ENCODE data around the gene DPPA5.
A peak's percentile ranks its signal among the peaks of the same experiment; 100 is the strongest.
"Not testable (repeated sequence)": the region's sequence is repeated elsewhere in the genome, so short reads cannot be mapped to it uniquely, and the experiment has no call there.

DPPA5 gene

GRCh38 chr6:73353636-73354593, at the start of gene DPPA5:
DPPA5 (minus strand) TSS chr6:73354276; CDS start chr6:73354225, 51 bp downstream.
- DNase-seq, result no peak

- DNase-seq, result no peak
Observed at GRCh38 chr6:73400656-73401055, 46.6 kb upstream of the DPPA5 start.

GRCh38 chr6:73395875-73396274, 41.8 kb upstream of the DPPA5 start:
- no peak for DNase-seq

- DNase-seq, result no peak
Observed at GRCh38 chr6:73394577-73395354, 40.7 kb upstream of the DPPA5 start, which contains the start of gene DDX43. DDX43 (plus strand) TSS chr6:73394828; CDS start chr6:73394906, 78 bp downstream.

GRCh38 chr6:73393278-73393677, 39.2 kb upstream of the DPPA5 start:
- no peak for DNase-seq

- not testable (repeated sequence) for DNase-seq
Observed at GRCh38 chr6:73392188-73392587, 38.1 kb upstream of the DPPA5 start.

GRCh38 chr6:73391675-73392074, 37.6 kb upstream of the DPPA5 start:
- no peak for DNase-seq

- DNase-seq, result no peak
Observed at GRCh38 chr6:73389854-73390253, 35.8 kb upstream of the DPPA5 start.

- DNase-seq, result no peak
Observed at GRCh38 chr6:73388800-73389512, 34.9 kb upstream of the DPPA5 start.

- DNase-seq, result no peak
Observed at GRCh38 chr6:73388433-73388799, 34.3 kb upstream of the DPPA5 start.

- DNase-seq, result no peak
Observed at GRCh38 chr6:73382462-73383113, 28.5 kb upstream of the DPPA5 start.

- not testable (repeated sequence) for DNase-seq
Observed at GRCh38 chr6:73381531-73381930, 27.5 kb upstream of the DPPA5 start.

GRCh38 chr6:73377225-73377624, 23.1 kb upstream of the DPPA5 start:
- no peak for DNase-seq

GRCh38 chr6:73375216-73375615, 21.1 kb upstream of the DPPA5 start:
- no peak for DNase-seq

GRCh38 chr6:73372516-73372915, 18.4 kb upstream of the DPPA5 start:
- DNase-seq, result peak; percentile 83

GRCh38 chr6:73371984-73372383, 17.9 kb upstream of the DPPA5 start:
- DNase-seq, result no peak

- no peak for DNase-seq
Observed at GRCh38 chr6:73369563-73369962, 15.5 kb upstream of the DPPA5 start, which contains the start of gene OOEP. OOEP (minus strand) TSS chr6:73369897; CDS start chr6:73369792, 105 bp downstream.

GRCh38 chr6:73369157-73369556, 15.1 kb upstream of the DPPA5 start:
- no peak for DNase-seq

GRCh38 chr6:73368675-73369074, 14.6 kb upstream of the DPPA5 start:
- no peak for DNase-seq

GRCh38 chr6:73367761-73368355, 13.8 kb upstream of the DPPA5 start:
- DNase-seq, result no peak

- no peak for DNase-seq
Observed at GRCh38 chr6:73364549-73364948, 10.5 kb upstream of the DPPA5 start.

GRCh38 chr6:73364121-73364520, 10.0 kb upstream of the DPPA5 start:
- no peak for DNase-seq
